NCI-H510A treated with DMSO at 0.1 percent for 48 hours (cell line): ENCODE results near the gene CACNA1G.

Source experiments
- DNase-seq: peaks from one replicate; lab custom pipeline; 2025; lab: John Stamatoyannopoulos, UW

CACNA1G gene

GRCh38 chr17:50588391-50589049 lies 28.0 kb downstream of the CACNA1G start:
- DNase-seq = no peak

- DNase-seq = no peak
Observed at GRCh38 chr17:50589095-50589705, 28.7 kb downstream of the CACNA1G start.

- no peak for DNase-seq
Observed at GRCh38 chr17:50590946-50591737, 30.6 kb downstream of the CACNA1G start.

- peak; percentile 96 for DNase-seq
Observed at GRCh38 chr17:50593321-50593720, 32.8 kb downstream of the CACNA1G start.

- DNase-seq = no peak
Observed at GRCh38 chr17:50594128-50594823, 33.8 kb downstream of the CACNA1G start.

- no peak for DNase-seq
Observed at GRCh38 chr17:50594892-50595291, 34.4 kb downstream of the CACNA1G start.

GRCh38 chr17:50596191-50597037 lies 35.9 kb downstream of the CACNA1G start:
- peak; percentile 44 for DNase-seq

GRCh38 chr17:50598487-50598886 lies 38.0 kb downstream of the CACNA1G start:
- DNase-seq = no peak

GRCh38 chr17:50599606-50600005 lies 39.1 kb downstream of the CACNA1G start:
- DNase-seq = no peak

- no peak for DNase-seq
Observed at GRCh38 chr17:50601823-50602375, 41.4 kb downstream of the CACNA1G start.

- no peak for DNase-seq
Observed at GRCh38 chr17:50602836-50603235, 42.3 kb downstream of the CACNA1G start.

GRCh38 chr17:50603340-50603739 lies 42.8 kb downstream of the CACNA1G start:
- DNase-seq = peak; percentile 92

GRCh38 chr17:50604513-50604912 lies 44.0 kb downstream of the CACNA1G start:
- DNase-seq = no peak

GRCh38 chr17:50605429-50605828 lies 44.9 kb downstream of the CACNA1G start:
- DNase-seq = no peak

- DNase-seq = no peak
Observed at GRCh38 chr17:50607522-50608175, 47.1 kb downstream of the CACNA1G start.

- peak; percentile 58 for DNase-seq
Observed at GRCh38 chr17:50608700-50609379, 48.3 kb downstream of the CACNA1G start.

GRCh38 chr17:50609380-50610074 lies 49.0 kb downstream of the CACNA1G start:
- no peak for DNase-seq

GRCh38 chr17:50611634-50612033 lies 51.1 kb downstream of the CACNA1G start:
- DNase-seq = no peak

GRCh38 chr17:50612281-50612680 lies 51.8 kb downstream of the CACNA1G start:
- DNase-seq = no peak
